OCI-LY3 (cell line): ENCODE results near the gene FANCC.

Experiments used
- EZH2phosphoT487 ChIP-seq: fragments of 200-600 bp; shearing (Covaris generic); IDR thresholded peaks from 2 replicates; pipeline ENCODE4 v1.6.1; 2018; ENCODE audit warnings: antibody characterized with exemption, mixed run types, low read depth
- TF ChIP-seq, protein P1 (sequence below): fragments of 200-600, 300-600 bp; sonication (generic); IDR thresholded peaks from 2 replicates; pipeline ENCODE4 v1.5.1; 2014; ENCODE audit warnings: antibody characterized with exemption, low read length, low read depth

DNA sequence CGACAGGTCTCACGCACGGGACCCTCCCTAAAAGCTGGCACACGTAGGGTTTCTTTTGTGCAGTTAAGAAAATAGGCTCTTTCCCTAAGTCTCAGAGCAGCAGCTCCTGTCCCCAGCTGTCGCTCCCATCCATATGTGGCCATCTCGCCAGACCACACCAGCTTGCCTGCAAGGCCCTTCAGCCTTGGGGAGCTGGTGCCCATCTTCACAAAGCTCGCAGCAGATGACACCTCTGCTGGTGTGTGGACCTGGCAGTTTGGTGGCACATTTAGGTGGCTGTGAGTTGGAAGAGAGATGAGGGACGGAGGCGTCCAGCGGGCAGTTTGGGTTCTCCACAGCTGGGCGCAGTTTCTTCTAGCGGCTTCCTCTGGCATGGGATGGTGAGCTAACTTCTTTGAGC lies 239.0 kb downstream of the FANCC start:
- TF ChIP-seq, protein P1, sequence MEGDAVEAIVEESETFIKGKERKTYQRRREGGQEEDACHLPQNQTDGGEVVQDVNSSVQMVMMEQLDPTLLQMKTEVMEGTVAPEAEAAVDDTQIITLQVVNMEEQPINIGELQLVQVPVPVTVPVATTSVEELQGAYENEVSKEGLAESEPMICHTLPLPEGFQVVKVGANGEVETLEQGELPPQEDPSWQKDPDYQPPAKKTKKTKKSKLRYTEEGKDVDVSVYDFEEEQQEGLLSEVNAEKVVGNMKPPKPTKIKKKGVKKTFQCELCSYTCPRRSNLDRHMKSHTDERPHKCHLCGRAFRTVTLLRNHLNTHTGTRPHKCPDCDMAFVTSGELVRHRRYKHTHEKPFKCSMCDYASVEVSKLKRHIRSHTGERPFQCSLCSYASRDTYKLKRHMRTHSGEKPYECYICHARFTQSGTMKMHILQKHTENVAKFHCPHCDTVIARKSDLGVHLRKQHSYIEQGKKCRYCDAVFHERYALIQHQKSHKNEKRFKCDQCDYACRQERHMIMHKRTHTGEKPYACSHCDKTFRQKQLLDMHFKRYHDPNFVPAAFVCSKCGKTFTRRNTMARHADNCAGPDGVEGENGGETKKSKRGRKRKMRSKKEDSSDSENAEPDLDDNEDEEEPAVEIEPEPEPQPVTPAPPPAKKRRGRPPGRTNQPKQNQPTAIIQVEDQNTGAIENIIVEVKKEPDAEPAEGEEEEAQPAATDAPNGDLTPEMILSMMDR: no peak
- no peak for TF ChIP-seq EZH2phosphoT487
